H9 (cell line): ENCODE measurements around the gene TRPM1. TPM values are rescaled to one million over a fixed set of nuclear protein-coding genes. Genes with fewer than 3 reads are reported as not detected.

Experiments
- DNase-seq: peaks from one replicate; pipeline ENCODE4 v3.0.0-alpha.2; 2017
- H2AFZ ChIP-seq: one replicate; pipeline ENCODE4 v1.6.1; 2013; ENCODE audit warnings: mild to moderate bottlenecking, low read length, control low read depth, moderate library complexity
- H2AK5ac ChIP-seq: 2 replicates; pipeline ENCODE4 v1.6.1; 2013; ENCODE audit warnings: low read length, control low read depth, mixed read lengths; ENCODE audit not compliant: insufficient read length
- H2BK120ac ChIP-seq: one replicate; pipeline ENCODE4 v1.6.1; 2013; ENCODE audit warnings: low read depth, mild to moderate bottlenecking, low read length, control low read depth, inconsistent platforms; ENCODE audit not compliant: poor library complexity, severe bottlenecking
- H2BK12ac ChIP-seq: 2 replicates; pipeline ENCODE4 v1.6.1; 2013; ENCODE audit warnings: low read length, control low read depth, mixed read lengths, low read depth; ENCODE audit not compliant: insufficient read length
- H2BK15ac ChIP-seq: 2 replicates; pipeline ENCODE4 v1.6.1; 2013; ENCODE audit warnings: low read depth, low read length, control low read depth
- H2BK20ac ChIP-seq: one replicate; pipeline ENCODE4 v1.6.1; 2013; ENCODE audit warnings: low read depth, mild to moderate bottlenecking, low read length, control low read depth, inconsistent platforms; ENCODE audit not compliant: poor library complexity, severe bottlenecking
- H2BK5ac ChIP-seq: 2 replicates; pipeline ENCODE4 v1.6.1; 2013; ENCODE audit warnings: low read length, control low read depth, mixed read lengths; ENCODE audit not compliant: insufficient read length
- H3K14ac ChIP-seq: 2 replicates; pipeline ENCODE4 v1.6.1; 2013; ENCODE audit warnings: low read length, control low read depth; ENCODE audit not compliant: insufficient read depth
- H3K18ac ChIP-seq: 2 replicates; pipeline ENCODE4 v1.6.1; 2013; ENCODE audit warnings: low read depth, mild to moderate bottlenecking, mixed read lengths, low read length, control low read depth; ENCODE audit not compliant: insufficient read length
- H3K23ac ChIP-seq: 2 replicates; pipeline ENCODE4 v1.6.1; 2013; ENCODE audit warnings: low read length, control low read depth, mixed read lengths, low read depth; ENCODE audit not compliant: insufficient read length
- H3K23me2 ChIP-seq: 2 replicates; pipeline ENCODE4 v1.6.1; 2013; ENCODE audit warnings: low read depth, mild to moderate bottlenecking, mixed read lengths, low read length, control low read depth; ENCODE audit not compliant: insufficient read length, poor library complexity, severe bottlenecking
- H3K27ac ChIP-seq: 2 replicates; pipeline ENCODE4 v1.5.1; 2013; ENCODE audit warnings: low read length, control low read depth, mixed read lengths, low read depth; ENCODE audit not compliant: insufficient read length
- H3K27me3 ChIP-seq: 2 replicates; pipeline ENCODE4 v1.6.1; 2013; ENCODE audit warnings: low read length, control low read depth, inconsistent platforms; ENCODE audit not compliant: insufficient read depth
- H3K4ac ChIP-seq: 2 replicates; pipeline ENCODE4 v1.6.1; 2013; ENCODE audit warnings: low read depth, mild to moderate bottlenecking, control low read depth, inconsistent platforms, low read length, moderate library complexity
- H3K4me1 ChIP-seq: 2 replicates; pipeline ENCODE4 v1.6.1; 2013; ENCODE audit warnings: low read length, control low read depth, inconsistent platforms; ENCODE audit not compliant: insufficient read depth
- H3K4me2 ChIP-seq: 2 replicates; pipeline ENCODE4 v1.6.1; 2013; ENCODE audit warnings: low read length, control low read depth, mixed read lengths; ENCODE audit not compliant: insufficient read length, insufficient read depth
- H3K56ac ChIP-seq: 2 replicates; pipeline ENCODE4 v1.6.1; 2013; ENCODE audit warnings: low read depth, mild to moderate bottlenecking, mixed read lengths, low read length, control low read depth; ENCODE audit not compliant: insufficient read length
- H3K79me1 ChIP-seq: 2 replicates; pipeline ENCODE4 v1.6.1; 2013; ENCODE audit warnings: low read depth, mild to moderate bottlenecking, moderate library complexity, low read length, control low read depth, inconsistent platforms; ENCODE audit not compliant: insufficient read depth, poor library complexity, severe bottlenecking
- H3K79me2 ChIP-seq: 2 replicates; pipeline ENCODE4 v1.6.1; 2013; ENCODE audit warnings: low read length, control low read depth, inconsistent platforms; ENCODE audit not compliant: insufficient read depth
- H3K9ac ChIP-seq: 2 replicates; pipeline ENCODE4 v1.6.1; 2013; ENCODE audit warnings: low read length, control low read depth, mixed read lengths; ENCODE audit not compliant: insufficient read length; ENCODE audit errors: extremely low read depth
- H3K9me3 ChIP-seq: one replicate; pipeline ENCODE4 v1.6.1; 2013; ENCODE audit warnings: low read depth, low read length, inconsistent platforms; ENCODE audit not compliant: control insufficient read depth
- H3T11ph ChIP-seq: one replicate; pipeline ENCODE4 v1.6.1; 2013; ENCODE audit warnings: mild to moderate bottlenecking, low read length, control low read depth, inconsistent platforms
- H4K20me1 ChIP-seq: one replicate; pipeline ENCODE4 v1.6.1; 2013; ENCODE audit not compliant: control insufficient read depth, insufficient read length, insufficient read depth
- H4K5ac ChIP-seq: 2 replicates; pipeline ENCODE4 v1.6.1; 2013; ENCODE audit warnings: low read depth, mild to moderate bottlenecking, mixed read lengths, low read length, control low read depth; ENCODE audit not compliant: insufficient read length
- H4K8ac ChIP-seq: replicated peaks from 2 replicates; pipeline ENCODE4 v1.6.1; 2013; ENCODE audit warnings: low read length, control low read depth, mixed read lengths, low read depth; ENCODE audit not compliant: insufficient read length
- H4K91ac ChIP-seq: 2 replicates; pipeline ENCODE4 v1.6.1; 2013; ENCODE audit warnings: low read depth, mild to moderate bottlenecking, moderate library complexity, mixed read lengths, low read length, control low read depth; ENCODE audit not compliant: insufficient read length
- H3K27ac Mint-ChIP-seq, 3 experiments: 2 replicates in 2 of 3; 3 replicates in 1 of 3; pipeline ENCODE4 v1.8.0; 2020 to 2021; ENCODE audit warnings: mixed read lengths in 3 of 3, mild to moderate bottlenecking in 1 of 3, moderate library complexity in 1 of 3
- H3K27me3 Mint-ChIP-seq: 2 replicates; pipeline ENCODE4 v1.8.0; 2021; ENCODE audit warnings: low read depth, mild to moderate bottlenecking, moderate library complexity, mixed read lengths
- H3K36me3 Mint-ChIP-seq, 3 experiments: 2 replicates in 2 of 3; 3 replicates in 1 of 3; pipeline ENCODE4 v1.8.0; 2020 to 2021; ENCODE audit warnings: low read depth in 3 of 3, mixed read lengths in 3 of 3; ENCODE audit not compliant: insufficient read depth in 1 of 3
- H3K4me1 Mint-ChIP-seq, 2 experiments: 2 replicates each; pipeline ENCODE4 v1.8.0; 2020; ENCODE audit warnings: mixed read lengths in 2 of 2
- H3K4me3 Mint-ChIP-seq, 2 experiments: 2 replicates in 1 of 2; 3 replicates in 1 of 2; pipeline ENCODE4 v1.8.0; 2020 to 2021; ENCODE audit warnings: mild to moderate bottlenecking in 2 of 2, mixed read lengths in 2 of 2, moderate library complexity in 1 of 2
- H3K9me3 Mint-ChIP-seq, 2 experiments: 2 replicates in 1 of 2; 3 replicates in 1 of 2; pipeline ENCODE4 v1.8.0; 2020; ENCODE audit warnings: mild to moderate bottlenecking in 2 of 2, mixed read lengths in 2 of 2, moderate library complexity in 1 of 2
- CTCF ChIP-seq: fragments of 200-600 bp; sonication (generic); conservative IDR thresholded peaks from 3 replicates; pipeline ENCODE4 v1.8.0; 2021; ENCODE audit warnings: antibody characterized with exemption, mild to moderate bottlenecking
- total RNA-seq: library from RNA; stranded (reverse); gene quantifications from 2 replicates; pipeline ENCODE4 v1.2.1, GENCODE V29; 2021

Gene TRPM1
- total RNA-seq, 1 experiment from 2014 or later = not detected

GRCh38 chr15:31141792-31142191, 40.3 kb upstream of the TRPM1 start:
- Histone ChIP-seq H3K23ac (no peak overlapping the region), H3K4ac (no peak overlapping the region), H2AFZ (no peak overlapping the region), H3K79me2 (no peaks in the 10 kb centered on the region), H2BK12ac (no peak overlapping the region), H2BK120ac (no peak overlapping the region), H4K20me1 (no peaks in the 10 kb centered on the region), H4K5ac (no peak overlapping the region), H2BK5ac (no peak overlapping the region), H3K4me2 (no peak overlapping the region), H3K18ac (no peak overlapping the region), H2BK15ac (no peak overlapping the region), H4K8ac (no peak overlapping the region), H4K91ac (no peak overlapping the region), H3K79me1 (no peaks in the 10 kb centered on the region), H3K14ac (no peak overlapping the region), H3K27me3 (no peaks in the 10 kb centered on the region), H3K4me1 (no peaks in the 10 kb centered on the region), H3K9ac (no peak overlapping the region), H3K9me3 (no peaks in the 10 kb centered on the region), H3K56ac (no peak overlapping the region), H3T11ph (no peak overlapping the region), H3K23me2 (no peaks in the 10 kb centered on the region), H2BK20ac (no peak overlapping the region), H3K27ac (no peak overlapping the region), H2AK5ac (no peak overlapping the region)
- Mint-ChIP-seq H3K27ac (no peak overlapping the region), H3K9me3 (peaks cover 0 to 4% of the 10 kb centered on the region in 2 experiments; a peak in 2 of 5 replicates), H3K27me3 (no peaks in the 10 kb centered on the region), H3K4me3 (no peak overlapping the region), H3K36me3 (no peaks in the 10 kb centered on the region), H3K4me1 (peaks cover 35 to 40% of the 10 kb centered on the region in 2 experiments)
- no peak for DNase-seq
- no peak for TF ChIP-seq CTCF
